Uterus (tissue), 2 donors: ENCODE data around the gene OR10V1.

Experiments used
- POLR2A ChIP-seq, 2 donors: fragments of 450-650 bp; IDR thresholded peaks; one replicate each; pipeline ENCODE4 v1.6.1; 2016; ENCODE audit warnings: antibody characterized with exemption in 2 of 2, mild to moderate bottlenecking in 1 of 2, moderate library complexity in 1 of 2
- TF ChIP-seq, protein P1 (sequence below), 4 experiments: fragments of 200-600 bp in 2 of 4; fragments of 450-650 bp in 2 of 4; sonication (generic) in 2 of 4; IDR thresholded peaks; one replicate each; pipeline ENCODE4 v1.5.1; 2016 to 2019; ENCODE audit warnings: antibody characterized with exemption in 4 of 4, mild to moderate bottlenecking in 2 of 4, moderate library complexity in 1 of 4

DNA sequence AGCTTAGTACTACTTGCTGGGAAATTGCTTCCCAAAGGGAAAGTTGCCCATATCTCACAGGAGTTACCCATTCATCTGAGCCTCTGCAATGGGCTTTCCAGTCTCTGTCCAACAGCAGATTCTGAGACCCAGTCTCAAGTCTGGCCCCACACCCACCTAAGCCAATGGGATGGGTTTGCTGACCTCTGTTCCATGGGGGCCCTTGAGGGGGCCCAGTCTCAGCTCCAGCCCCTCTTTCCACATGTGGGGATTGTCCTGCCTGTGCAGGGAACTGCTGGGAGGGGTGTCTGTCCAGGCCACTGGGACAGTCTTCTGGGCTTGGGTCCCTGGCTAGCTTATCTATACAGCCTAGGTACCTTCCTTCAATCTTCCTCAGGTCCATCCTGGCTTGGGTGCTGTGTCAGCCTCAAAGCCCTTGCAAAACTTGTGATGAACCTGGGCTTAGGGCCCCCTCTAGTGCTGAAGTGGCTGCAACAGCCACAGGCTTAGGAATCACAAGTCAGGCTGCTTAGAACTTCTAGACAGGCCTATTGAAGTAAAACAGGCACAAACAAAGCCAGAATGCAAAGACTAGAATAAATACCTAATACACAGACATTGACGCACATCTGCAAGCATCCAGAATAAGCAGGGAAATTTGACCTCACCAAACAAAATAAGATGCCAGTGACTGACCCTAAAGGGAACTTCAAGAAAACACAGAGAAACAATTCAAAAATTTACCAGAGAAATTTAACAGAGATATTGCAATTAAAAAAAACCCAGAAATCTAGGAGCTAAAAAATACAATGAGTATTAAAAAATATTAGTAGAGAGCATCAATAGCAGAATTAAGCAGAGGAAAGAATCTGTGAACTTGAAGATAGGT is 33.1 kb downstream of the OR10V1 start:
- TF ChIP-seq, protein P1, sequence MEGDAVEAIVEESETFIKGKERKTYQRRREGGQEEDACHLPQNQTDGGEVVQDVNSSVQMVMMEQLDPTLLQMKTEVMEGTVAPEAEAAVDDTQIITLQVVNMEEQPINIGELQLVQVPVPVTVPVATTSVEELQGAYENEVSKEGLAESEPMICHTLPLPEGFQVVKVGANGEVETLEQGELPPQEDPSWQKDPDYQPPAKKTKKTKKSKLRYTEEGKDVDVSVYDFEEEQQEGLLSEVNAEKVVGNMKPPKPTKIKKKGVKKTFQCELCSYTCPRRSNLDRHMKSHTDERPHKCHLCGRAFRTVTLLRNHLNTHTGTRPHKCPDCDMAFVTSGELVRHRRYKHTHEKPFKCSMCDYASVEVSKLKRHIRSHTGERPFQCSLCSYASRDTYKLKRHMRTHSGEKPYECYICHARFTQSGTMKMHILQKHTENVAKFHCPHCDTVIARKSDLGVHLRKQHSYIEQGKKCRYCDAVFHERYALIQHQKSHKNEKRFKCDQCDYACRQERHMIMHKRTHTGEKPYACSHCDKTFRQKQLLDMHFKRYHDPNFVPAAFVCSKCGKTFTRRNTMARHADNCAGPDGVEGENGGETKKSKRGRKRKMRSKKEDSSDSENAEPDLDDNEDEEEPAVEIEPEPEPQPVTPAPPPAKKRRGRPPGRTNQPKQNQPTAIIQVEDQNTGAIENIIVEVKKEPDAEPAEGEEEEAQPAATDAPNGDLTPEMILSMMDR (IDR thresholded peaks at IDR 0.05), result peak; percentile 53 to 68 (median 57)
- TF ChIP-seq POLR2A (IDR thresholded peaks at IDR 0.05), result no peak
